ENCODE results near the gene GNPAT.

Gene GNPAT

DNA sequence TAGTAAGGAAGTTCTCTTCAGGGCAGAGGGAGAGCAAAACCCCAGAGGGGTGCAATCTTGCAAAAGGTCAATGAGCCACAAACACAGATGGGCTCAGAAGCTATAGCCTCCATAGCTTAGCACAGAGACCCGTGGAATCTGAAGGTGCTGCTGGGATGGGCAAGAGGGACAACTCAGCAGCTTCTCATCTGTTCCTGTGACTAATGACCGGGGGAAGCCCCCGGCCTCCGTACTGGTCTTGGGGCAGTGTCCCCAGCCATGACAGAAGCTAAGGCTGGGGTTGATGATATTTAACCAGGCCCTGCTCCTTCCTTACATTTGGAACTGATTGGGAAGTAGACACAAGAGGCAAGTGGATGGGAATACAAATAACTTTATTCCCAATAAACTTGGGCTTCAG is 77.6 kb downstream of the GNPAT start:
- no peak for DNase-seq

DNA sequence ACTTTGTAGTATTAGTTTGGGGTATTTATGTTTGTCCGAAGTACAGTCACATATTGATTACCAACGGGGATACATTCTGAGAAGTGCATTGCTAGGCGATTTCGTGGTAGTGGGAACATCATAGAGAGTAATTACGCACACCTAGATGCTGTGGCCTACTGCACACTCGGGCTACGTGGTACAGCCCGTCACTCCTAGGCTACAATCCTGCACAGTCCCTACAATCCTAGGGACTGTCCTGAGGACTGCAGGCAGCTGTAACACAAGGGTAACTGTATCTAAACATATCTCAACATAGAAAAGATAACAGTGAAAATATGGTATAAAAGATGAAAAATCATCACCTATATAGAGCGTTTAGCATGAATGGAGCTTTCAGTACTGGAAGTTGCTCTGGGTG is 78.1 kb downstream of the GNPAT start:
- no peak for DNase-seq

DNA sequence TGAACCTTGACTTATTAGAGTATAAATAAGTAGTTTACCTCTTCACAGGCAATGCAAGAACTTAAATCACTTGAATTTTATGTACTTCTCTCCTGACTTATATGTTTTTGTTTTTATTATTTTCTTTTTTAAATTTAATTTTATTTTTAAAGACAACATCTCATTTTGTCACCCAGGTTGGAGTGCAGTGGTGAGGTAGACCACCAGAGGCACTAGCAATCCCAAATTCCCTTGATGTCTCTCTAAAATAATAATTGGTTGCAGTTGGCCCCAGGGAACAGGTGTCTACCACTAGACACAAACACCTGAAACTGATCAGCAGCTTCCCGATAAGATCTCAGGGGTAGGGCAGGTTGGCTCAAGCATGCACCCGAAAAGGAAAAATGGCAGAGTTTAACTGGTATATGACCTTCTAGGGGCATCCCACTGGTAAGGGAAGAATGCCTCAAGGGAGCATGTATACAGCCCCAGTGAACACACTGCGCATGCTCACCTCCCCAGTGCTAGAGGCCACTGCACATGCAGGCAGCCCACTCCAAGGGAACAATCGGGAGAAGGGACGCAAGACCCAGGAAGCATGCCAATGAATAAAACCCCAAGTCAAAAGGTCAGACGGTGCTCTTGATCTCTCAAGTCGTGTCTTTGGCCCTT is 82.0 kb downstream of the GNPAT start:
- no peak for DNase-seq

DNA sequence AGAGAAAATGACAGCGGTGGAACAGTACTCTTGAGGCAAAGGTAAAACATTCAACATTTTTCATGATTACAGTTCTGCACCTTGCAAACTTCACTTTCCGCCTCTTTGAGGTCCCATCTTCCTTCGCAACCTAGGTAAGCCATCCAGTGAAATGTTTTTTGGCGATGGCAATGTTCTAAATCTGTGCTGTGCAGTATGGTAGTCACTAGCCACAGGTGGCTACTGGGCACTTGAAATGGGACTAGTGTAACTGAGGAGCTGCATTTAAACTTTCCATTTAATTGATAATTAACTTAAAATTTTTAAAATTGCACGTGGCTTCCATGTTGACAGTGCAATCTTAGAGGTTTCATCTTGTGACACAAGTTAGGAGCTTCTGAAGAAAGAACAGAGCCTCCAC is 83.6 kb downstream of the GNPAT start:
- no peak for DNase-seq

DNA sequence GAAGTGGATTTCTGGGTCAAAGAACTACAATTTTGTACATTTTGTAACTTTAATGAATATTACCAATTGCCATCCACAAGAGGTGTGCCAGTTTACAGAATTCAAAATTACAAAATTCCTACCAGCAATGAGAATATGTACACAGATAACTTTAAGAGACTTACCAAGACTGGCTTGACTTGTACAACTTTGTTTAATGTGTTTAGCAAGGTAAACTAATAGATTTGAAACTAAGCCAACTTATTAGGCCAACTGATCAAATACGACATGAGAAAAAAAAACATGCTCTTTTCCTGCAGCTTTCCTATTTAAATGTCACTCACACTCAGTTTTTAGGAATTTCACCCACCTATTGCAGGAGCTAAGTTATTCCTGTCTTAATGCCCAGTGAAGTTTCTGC is 85.2 kb downstream of the GNPAT start:
- no peak for DNase-seq

All from T-helper 1 cell (primary cell).